PC-9 (cell line): ENCODE data around the gene NINJ2. TPM values are rescaled to one million over a fixed set of nuclear protein-coding genes. Genes with fewer than 3 reads are reported as not detected.

Experiments used
- BruUV-seq: library from RNA; stranded (reverse); fragments of 400-500 nt; replicated peaks from 2 replicates; lab custom pipeline; 2021; lab: Mats Ljungman, UMichigan
- CTCF ChIA-PET: fragments of 300-600 bp; sonication (Branson Sonifier 250); formaldehyde crosslinking; loops from one replicate; lab custom pipeline; 2022; ENCODE audit warnings: antibody characterized with exemption; lab: Charles Lee
- POLR2A ChIA-PET: fragments of 300-600 bp; sonication (Branson Sonifier 250); formaldehyde crosslinking; loops from one replicate; lab custom pipeline; 2022; ENCODE audit warnings: antibody characterized with exemption; ENCODE audit not compliant: unreplicated experiment; lab: Charles Lee
- DNase-seq, 2 experiments: peaks; one replicate each; pipeline versions ENCODE4 v3.0.0 to v3.0.0-alpha.2; 2015 to 2022; ENCODE audit warnings: mixed read lengths in 1 of 2
- H2AFZ ChIP-seq: fragments of 200-600 bp; sonication (generic); 2 replicates; pipeline ENCODE4 v1.8.1; 2017; ENCODE audit warnings: antibody characterized with exemption
- H3F3A ChIP-seq: fragments of 200-600 bp; sonication (generic); 2 replicates; pipeline ENCODE4 v1.8.1; 2017; ENCODE audit warnings: antibody characterized with exemption, mild to moderate bottlenecking, low read depth; ENCODE audit not compliant: insufficient read depth
- H3K27ac ChIP-seq: fragments of 200-600 bp; sonication (generic); 2 replicates; pipeline ENCODE4 v1.6.1; 2016; ENCODE audit warnings: mixed run types
- H3K27me3 ChIP-seq: fragments of 200-600 bp; sonication (generic); 2 replicates; pipeline ENCODE4 v1.6.1; 2016; ENCODE audit warnings: low read depth, mixed run types; ENCODE audit not compliant: insufficient read depth
- H3K36me3 ChIP-seq: fragments of 200-600 bp; sonication (generic); 2 replicates; pipeline ENCODE4 v1.6.1; 2016; ENCODE audit warnings: low read depth, mixed run types
- H3K4me1 ChIP-seq: fragments of 200-600 bp; sonication (generic); replicated peaks from 2 replicates; pipeline ENCODE4 v1.6.1; 2016; ENCODE audit warnings: mixed run types; ENCODE audit not compliant: insufficient read depth
- H3K4me2 ChIP-seq: fragments of 200-600 bp; sonication (generic); 2 replicates; pipeline ENCODE4 v1.6.1; 2017; ENCODE audit warnings: mixed run types
- H3K4me3 ChIP-seq: fragments of 200-600 bp; sonication (generic); 2 replicates; pipeline ENCODE4 v1.6.1; 2016; ENCODE audit warnings: mixed run types
- H3K79me2 ChIP-seq: fragments of 200-600 bp; sonication (generic); 2 replicates; pipeline ENCODE4 v1.6.1; 2017; ENCODE audit warnings: low read depth, mixed run types
- H3K9me2 ChIP-seq: fragments of 200-600 bp; sonication (generic); 2 replicates; pipeline ENCODE4 v1.8.1; 2017; ENCODE audit warnings: mild to moderate bottlenecking; ENCODE audit not compliant: insufficient read depth
- H3K9me3 ChIP-seq: fragments of 200-600 bp; sonication (generic); 2 replicates; pipeline ENCODE4 v1.8.1; 2016; ENCODE audit warnings: low read depth; ENCODE audit not compliant: insufficient read depth
- H4K20me1 ChIP-seq: fragments of 200-600 bp; sonication (generic); 2 replicates; pipeline ENCODE4 v1.8.1; 2017; ENCODE audit not compliant: insufficient read depth
- CTCF ChIP-seq: fragments of 200-600 bp; sonication (generic); conservative IDR thresholded peaks from 2 replicates; pipeline ENCODE4 v1.6.1; 2017; ENCODE audit warnings: mixed run types, antibody characterized with exemption, mild to moderate bottlenecking, moderate library complexity
- EZH2 ChIP-seq: fragments of 200-600 bp; sonication (generic); IDR thresholded peaks from 2 replicates; pipeline ENCODE4 v1.8.0; 2017; ENCODE audit warnings: antibody characterized with exemption, low read depth
- intact Hi-C: fragments of 100-400 bp; cut with micrococcal nuclease; formaldehyde crosslinking; loops from one replicate; pipeline ENCODE4 v1.10.0; 2022; ENCODE audit not compliant: unreplicated experiment
- total RNA-seq: library from RNA; stranded (reverse); gene quantifications from 2 replicates; pipeline ENCODE4 v1.2.3, GENCODE V29; 2021

The NINJ2 gene
- total RNA-seq, 1 experiment from 2014 or later: 19.3 TPM

GRCh38 chr12:599756-600155 lies 63.5 kb downstream of the NINJ2 start:
- Histone ChIP-seq H3K27me3 (no peaks in the 10 kb centered on the region), H3K36me3 (no peaks in the 10 kb centered on the region), H3K4me2 (no peak overlapping the region), H3K4me3 (no peak overlapping the region), H4K20me1 (no peaks in the 10 kb centered on the region), H2AFZ (no peak overlapping the region), H3K9me3 (no peaks in the 10 kb centered on the region; the same call in 1 of the 2 replicates), H3F3A (no peaks in the 10 kb centered on the region), H3K9me2 (peaks cover 5% of the 10 kb centered on the region; the same call in 1 of the 2 replicates), H3K4me1 (no peaks in the 10 kb centered on the region), H3K79me2 (no peaks in the 10 kb centered on the region), H3K27ac (no peak overlapping the region)
- no peak for DNase-seq
- intact Hi-C loops: no loop called here
- no TSS peak for BruUV-seq
- ChIA-PET CTCF (no interaction called here), POLR2A (interaction anchor here (0.7 kb wide), 1 partner anchor 120 kb away, joined by 3 read pairs; no protein-coding TSS in a partner anchor)
- no peak for TF ChIP-seq EZH2

- Histone ChIP-seq H4K20me1 (no peaks in the 10 kb centered on the region), H3K27ac (no peak overlapping the region), H3F3A (no peaks in the 10 kb centered on the region), H3K27me3 (no peaks in the 10 kb centered on the region), H3K9me2 (peaks cover 5% of the 10 kb centered on the region; the same call in 1 of the 2 replicates), H3K36me3 (no peaks in the 10 kb centered on the region), H3K9me3 (no peaks in the 10 kb centered on the region), H3K79me2 (no peaks in the 10 kb centered on the region), H2AFZ (no peak overlapping the region), H3K4me3 (no peak overlapping the region), H3K4me2 (no peak overlapping the region), H3K4me1 (no peaks in the 10 kb centered on the region)
- intact Hi-C loops: no loop called here
- ChIA-PET POLR2A (no interaction called here), CTCF (interaction anchor here (0.5 kb wide), 1 partner anchor 34 kb away, joined by 6 read pairs; no protein-coding TSS in a partner anchor)
- no TSS peak for BruUV-seq
- DNase-seq: no peak
- TF ChIP-seq EZH2 (no peak), CTCF (no peak)
These were observed 65.2 kb downstream of the NINJ2 start for GRCh38 chr12:597926-598568.

GRCh38 chr12:593396-594270 lies 69.6 kb downstream of the NINJ2 start:
- intact Hi-C loops: no loop called here
- H3K36me3 ChIP-seq: no peaks in the 10 kb centered on the region
- no peaks in the 10 kb centered on the region for H3K9me2 ChIP-seq
- no peak for DNase-seq
- H4K20me1 ChIP-seq: no peaks in the 10 kb centered on the region
- no peak overlapping the region for H3K4me2 ChIP-seq
- ChIA-PET POLR2A (interaction anchor here (0.6 kb wide), 1 partner anchor 1097 kb away, joined by 5 read pairs; the partner anchor contains the start of gene ADIPOR2), CTCF (no interaction called here)
- BruUV-seq: no TSS peak
- H3K27ac ChIP-seq: no peak overlapping the region
- H3K27me3 ChIP-seq: no peaks in the 10 kb centered on the region
- TF ChIP-seq CTCF (no peak), EZH2 (no peak)
- no peaks in the 10 kb centered on the region for H3F3A ChIP-seq
- H3K4me1 ChIP-seq: no peaks in the 10 kb centered on the region
- no peaks in the 10 kb centered on the region for H3K79me2 ChIP-seq
- H3K9me3 ChIP-seq: no peaks in the 10 kb centered on the region
- no peak overlapping the region for H2AFZ ChIP-seq
- no peak overlapping the region for H3K4me3 ChIP-seq
